Measurements from ENCODE around the gene CARMIL3.

The CARMIL3 gene

DNA sequence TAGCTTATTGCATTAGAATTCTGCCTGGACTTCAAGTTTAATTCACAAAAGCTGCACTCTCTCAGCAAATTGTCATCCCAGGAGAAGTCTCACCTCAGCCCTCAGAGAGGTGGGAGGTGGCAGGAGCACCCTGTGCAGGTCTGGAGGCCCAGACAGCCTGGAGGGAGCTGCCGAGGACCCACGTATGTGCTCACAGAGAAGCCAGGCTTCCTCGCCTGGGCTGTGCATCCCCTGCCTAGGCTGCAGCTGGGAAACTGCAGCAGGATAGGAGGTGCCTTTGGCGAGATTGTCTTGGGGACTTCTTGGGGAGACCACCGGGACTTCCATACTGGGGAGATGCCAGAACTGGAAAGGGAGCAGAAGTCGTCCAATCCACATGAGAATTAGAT is 28.3 kb downstream of the CARMIL3 start:
- no peak for DNase-seq

DNA sequence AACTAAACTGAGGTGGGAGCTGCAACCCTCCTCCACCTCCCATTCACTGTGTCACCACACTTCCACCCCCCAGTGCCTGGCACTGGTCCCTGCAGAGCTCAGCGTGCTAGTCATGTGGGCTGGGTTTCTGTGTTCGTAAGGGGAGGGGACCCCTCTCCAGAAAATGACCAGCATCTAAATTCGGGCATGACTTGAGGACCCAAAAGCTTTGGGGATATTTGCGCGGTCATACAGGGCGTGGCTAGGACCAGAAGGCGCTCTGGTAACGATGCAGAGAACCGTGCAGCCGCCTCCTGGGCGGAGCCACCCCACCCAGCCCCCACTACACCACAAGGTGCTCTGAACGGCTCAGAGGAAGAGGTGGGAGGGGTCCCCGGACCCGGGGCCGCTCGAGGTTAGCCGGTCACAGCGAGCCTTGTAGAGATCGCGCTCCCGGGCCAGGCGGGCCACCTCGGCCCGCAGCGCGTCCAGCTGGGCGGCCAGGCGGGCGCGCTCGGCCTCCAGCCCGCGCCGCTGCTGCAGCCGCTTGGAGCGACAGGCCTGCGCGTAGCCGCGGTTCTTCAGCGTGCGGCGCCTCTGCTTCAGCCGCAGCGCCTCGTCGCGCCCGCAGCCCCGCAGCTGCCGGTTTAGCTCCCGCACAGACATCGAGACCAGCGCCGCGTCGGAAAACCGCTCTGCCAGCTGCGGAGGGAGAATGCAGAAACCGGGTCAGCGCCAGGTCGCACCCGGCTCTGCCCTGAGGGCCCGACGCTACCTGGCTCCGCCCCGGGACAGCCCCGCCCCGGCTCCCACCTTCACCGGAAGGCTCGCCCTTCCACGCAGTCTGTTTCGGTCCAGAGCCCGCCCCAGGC is 29.3 kb downstream of the CARMIL3 start:
- no peak for DNase-seq

DNA sequence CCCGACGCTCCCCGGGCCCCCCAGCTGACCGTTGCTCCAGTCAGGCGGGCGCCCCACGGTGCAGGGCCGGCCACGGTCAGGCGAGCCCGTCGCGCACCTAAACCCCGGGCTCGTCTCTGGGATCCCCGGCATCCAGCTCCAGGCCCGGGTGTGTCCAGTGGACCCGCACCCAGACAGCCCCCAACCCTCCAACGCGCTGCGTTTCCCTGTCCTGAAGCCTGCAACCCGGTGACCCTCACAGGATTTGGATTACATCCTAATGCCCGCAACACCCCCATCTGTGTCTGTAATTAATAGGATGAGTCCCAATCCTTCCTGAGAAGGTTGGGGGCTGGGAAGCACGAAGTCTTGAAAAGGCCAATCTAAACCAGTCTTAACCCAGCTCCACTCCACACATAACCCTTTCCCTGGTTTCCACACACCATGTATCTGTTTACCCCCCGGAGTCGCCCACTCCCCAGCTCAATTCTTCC is 30.0 kb downstream of the CARMIL3 start:
- no peak for DNase-seq

DNA sequence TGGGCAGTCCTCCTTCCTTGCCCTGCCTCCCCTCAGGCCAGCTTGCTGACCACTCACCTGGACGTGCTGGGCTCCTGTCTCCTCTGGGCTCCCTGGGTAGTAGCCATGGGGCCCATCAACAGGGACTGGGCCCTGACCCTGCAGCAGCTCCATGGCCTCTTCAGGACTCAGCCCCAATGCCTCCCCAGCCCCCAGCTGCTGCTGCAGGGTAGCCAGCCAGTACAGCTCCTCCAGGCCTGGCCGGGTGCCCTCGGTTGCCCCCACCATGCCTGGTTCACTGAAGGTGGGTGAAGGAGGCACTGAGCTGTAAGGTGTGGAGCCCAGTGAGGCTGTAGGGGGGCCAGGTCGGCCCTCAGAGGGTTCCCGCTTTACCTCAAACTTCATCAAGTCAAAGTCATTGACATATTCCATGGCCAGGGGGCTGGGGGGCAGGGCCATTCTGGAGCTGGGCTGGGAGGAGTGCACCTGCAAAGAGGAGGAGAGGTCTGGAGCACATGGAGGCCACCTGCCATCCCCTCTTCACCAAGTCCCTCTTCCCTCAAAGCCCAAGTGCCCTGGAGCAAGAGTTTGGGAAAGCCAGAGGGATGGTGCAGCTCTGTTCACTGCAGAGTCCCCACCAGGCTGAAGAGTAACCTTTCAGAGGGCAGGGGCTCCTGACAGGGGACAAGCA is 30.7 kb downstream of the CARMIL3 start:
- DNase-seq = no peak

DNA sequence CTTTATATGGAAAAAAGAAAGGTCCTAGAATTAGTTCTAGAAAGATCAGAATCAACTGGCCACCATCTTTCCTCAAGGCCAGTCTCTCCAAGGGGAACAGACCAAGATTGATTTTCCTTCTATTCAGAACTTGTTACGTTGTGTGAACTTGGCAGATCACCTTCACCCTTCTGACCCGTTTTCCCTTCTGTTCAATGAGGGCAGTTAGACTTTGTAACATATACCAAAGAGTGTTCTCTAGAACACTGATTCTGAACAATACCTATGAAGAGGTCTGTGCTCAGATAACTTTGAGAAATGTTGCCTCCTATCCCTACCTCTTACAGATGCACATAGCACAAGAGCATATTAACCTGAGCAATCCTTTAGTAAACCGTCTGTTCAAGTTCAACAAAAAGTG is 31.7 kb downstream of the CARMIL3 start:
- no peak for DNase-seq

DNA sequence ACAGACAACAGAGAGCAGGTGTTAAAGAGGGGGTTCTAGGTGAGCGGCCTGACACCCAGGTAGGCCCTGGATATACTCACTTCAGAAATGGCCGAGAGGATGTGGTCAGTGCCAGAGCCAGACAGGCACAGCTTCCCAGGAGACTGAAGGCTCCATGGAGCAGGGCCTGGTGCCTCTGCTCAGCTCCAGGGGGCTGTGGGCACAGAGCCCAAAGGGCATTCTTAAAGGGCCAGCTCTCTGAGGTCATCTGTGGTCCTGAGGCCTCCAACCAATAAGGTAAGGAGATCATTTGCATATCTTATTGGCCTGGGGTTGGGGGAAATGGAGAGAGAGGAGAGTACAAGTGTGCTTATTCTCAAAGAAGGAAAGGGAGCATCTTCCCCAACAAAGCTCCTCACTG is 32.6 kb downstream of the CARMIL3 start:
- DNase-seq = no peak

DNA sequence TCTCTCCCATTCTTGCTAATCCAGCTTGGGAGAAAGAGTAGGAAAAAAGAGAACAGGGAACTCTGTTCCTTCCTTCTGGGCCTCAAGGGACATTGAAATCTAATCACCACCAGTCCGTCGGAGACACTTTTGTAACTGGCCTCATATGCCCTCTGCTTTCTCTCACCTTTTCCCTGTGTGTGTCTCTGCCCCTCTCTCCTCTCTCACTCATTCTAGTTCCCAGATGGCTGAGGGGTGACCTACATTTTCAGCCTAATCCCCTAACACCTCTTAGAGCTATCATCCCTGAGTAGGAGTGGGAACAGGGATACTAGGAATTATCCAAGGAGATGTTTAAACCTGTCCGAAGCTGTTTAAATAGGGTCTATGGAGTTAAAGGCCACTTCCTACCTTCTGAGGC is 33.4 kb downstream of the CARMIL3 start:
- no peak for DNase-seq

DNA sequence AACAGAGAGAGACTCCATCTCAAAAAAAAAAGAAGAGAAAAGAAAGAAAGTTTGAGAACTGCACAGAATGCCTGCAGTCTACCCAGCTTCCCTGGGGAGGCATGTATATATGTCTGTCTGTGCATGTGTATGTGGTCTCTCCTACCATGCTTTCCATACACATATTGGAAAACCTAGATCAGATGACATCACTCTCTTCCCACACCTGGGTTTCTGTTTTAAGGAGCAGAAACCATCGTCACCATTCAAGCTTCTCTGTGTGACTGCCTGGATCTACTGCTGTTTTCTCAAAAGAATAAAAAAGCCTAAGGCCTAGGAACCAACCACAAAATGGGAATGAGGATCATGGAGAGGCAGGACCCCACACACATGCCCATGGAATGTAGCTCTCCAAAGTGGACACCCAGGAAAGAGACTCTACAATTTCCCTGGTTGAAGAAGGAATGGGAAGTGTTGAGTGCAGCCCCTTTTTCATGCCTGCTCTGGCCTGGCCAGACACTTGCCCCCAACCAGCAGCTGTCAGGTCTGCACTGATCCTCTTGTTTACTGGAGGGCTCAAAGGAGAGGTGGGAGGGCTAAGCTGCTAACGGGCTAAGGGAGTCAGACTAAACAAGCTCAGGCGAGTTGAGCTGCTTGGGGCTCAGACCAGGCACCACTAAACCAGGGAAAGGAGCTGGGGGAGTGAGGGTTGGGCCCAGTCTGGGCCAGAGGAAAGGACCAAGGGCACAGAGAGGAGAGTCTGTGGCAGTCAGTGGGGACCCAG is 34.6 kb downstream of the CARMIL3 start:
- DNase-seq = no peak

DNA sequence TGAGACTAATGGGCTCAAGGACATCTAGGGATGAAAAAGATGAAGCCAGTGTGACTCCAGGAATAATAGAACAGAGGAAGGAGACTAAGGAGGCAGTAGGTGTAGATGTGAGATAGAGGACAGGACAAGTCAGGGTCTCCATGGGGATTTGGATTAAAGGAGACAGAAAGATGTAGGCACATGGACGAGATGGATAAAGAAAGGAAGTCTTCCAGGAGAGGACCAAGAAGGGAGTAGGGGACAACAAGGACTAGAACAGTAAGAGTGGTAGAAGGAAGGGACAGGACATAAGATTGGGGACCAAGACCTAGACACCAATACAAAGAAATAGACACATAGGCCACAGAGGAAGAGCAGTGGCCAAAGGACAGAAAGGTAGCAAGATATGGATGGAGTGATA is 35.2 kb downstream of the CARMIL3 start:
- DNase-seq = no peak

DNA sequence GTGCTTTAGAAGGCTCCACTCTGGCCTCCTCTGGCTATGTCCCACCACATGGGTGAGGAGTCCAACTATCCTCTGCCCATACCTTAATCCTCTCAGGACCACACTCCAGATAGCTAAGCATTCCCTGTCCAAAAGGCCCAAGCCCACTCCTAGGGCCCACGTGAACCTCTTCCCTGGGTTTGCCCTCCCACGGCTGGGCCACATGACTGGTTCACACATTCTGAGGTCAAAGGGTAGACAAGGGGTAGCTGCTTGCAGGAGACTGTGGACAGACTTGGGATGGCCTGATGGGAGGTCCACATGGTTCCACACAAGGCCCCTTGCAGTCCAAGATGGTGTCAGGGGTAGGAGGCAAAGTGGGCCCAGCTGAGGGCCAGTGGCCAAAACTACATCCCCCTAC is 36.3 kb downstream of the CARMIL3 start:
- DNase-seq = no peak

DNA sequence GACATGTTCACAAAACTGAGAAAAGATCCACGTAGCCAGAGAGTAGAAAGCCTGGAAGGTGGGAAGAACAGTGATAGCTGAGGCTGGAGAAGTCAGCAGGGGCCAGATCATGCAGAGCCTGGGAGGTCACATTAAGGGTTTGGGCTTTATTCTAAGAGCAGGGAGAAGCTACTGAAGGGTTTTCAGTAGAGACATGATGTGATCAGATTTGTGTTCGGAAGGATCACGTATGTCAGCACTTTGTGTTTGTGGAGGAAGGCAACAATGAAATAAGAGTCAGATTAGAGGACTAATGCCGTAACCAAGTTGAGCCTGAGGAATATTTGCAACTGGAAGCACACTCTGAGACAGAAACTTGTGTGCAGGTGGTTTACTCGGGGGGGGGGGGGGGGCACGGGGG is 38.1 kb downstream of the CARMIL3 start:
- DNase-seq = no peak

DNA sequence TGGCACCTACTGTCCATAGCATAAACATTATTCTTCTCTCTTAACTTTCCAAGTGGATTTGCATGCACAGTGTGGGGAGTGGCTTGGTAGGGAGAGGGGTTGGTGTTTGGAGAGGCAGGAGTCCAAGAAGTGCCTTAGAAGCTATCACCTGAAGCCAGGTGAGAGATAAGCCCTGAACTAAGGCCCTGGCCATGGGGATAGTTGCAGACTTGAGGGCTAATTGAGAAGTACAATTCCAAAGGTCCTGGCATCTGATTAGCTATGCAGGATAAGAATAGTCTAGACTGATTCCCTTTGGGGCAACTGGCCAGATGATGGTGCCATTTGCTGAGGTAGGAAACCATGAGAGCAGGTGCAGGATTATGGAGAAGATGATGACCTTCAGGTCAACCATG is 40.3 kb downstream of the CARMIL3 start:
- no peak for DNase-seq

DNA sequence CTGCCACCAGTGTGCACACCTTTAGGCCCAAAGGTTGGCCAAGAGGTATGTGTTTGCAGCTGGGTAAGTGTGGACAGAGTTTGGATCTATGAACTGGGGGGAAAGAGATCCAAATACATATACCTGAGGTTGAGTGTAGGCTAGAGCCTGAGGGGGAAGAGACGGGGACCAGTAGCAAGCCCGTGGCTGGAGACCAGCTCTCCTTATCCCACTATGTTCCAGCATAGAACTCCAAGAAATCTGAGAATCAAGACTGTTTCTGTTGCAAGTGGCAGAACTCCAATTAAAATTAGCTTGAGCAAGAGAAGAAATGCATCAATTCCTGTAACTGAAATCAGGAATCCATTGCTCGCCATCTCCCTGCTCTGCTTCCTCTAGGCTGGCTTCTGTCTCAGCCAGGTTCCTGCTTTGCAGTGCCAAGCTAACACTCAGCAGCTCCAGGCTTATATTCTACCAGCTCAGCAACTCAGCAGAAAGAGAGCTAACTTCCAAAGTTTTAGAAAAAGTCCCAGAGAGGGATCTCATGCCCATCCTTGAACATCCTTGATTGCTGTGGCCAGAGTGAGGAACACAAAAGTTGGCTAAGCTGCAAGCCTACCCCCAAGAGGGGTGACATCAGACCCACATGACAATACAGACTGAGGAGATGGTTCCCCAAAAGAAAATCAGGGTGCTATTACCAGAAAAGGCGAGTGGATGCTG is 40.8 kb downstream of the CARMIL3 start:
- no peak for DNase-seq

DNA sequence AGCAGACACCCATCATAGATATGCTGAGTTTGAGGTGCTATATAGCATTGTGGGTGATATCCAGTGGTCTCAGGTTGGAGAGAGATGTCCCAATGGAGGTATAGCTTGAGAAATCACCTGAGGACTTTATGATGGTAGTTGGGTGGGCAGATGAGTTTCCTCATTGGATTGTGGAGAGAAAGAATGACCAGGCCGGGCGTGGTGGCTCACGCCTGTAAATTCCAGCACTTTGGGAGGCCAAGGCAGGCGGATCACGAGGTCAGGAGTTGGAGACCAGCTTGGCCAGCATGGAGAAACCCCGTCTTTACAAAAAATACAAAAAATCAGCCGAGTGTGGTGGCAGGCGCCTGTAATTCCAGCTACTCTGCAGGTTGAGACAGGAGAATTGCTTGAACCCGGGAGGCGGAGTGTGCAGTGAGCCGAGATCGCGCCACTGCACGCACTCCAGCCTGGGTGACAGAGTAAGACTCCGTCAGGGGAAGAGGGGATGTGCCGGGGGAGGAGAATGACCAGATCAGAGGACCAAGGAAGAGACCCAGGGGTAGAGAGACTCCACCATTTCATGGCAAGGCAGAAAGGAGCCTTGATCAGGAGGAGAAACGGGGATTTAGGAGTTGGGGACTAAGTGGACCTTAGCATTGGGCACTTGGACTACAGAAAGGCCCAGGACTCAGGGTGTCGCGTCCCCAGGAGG is 41.5 kb downstream of the CARMIL3 start:
- no peak for DNase-seq

DNA sequence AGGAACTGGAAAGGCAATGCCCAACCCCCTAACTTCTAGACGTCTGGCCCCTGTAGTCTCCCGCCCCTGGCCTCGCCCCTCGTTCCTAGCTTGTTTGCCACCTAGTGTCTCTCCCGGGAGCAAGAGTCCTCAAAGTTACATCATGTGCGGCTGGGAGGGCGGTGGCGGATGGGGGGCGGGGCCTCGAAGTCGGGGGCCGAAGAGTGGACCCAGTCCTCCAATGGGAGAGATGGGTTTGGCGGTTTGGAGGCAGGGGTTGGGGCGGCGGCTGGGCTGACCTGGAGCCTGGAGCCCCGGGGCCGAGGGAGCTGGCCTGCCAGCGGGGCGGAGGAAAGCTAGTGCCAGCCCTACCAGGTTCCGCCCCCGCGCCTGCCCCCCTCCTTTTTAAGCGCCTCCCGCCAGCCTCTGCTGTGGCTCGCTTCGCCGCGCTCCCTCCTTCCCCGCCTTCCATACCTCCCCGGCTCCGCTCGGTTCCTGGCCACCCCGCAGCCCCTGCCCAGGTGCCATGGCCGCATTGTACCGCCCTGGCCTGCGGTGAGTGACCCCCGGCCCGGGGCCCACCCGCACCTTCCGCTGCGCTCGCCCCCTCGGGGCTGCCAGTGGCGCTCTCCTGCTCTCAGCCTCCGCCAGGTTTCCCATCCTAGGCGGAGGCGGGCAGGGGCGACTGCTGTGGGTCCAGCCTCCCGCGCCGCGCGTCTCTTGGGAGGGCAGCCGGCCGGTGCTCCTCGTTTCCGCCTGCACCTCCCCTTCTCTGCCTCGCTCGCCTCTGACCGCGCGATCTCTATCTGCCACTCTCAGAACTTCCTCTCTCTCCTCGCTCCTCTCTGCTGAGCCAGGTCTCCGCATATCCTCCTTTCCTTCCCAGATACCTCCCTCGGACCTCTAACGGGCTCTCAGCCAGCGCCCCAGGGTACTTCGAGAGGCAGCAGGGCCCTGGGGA is 42.4 kb downstream of the CARMIL3 start, which contains the start of gene PCK2:
Gene PCK2, plus strand, starts transcription at position 411 of the 940 bp plus-strand sequence. Its CDS starts 95 bp downstream, at position 506.
- DNase-seq = peak; percentile 79

DNA sequence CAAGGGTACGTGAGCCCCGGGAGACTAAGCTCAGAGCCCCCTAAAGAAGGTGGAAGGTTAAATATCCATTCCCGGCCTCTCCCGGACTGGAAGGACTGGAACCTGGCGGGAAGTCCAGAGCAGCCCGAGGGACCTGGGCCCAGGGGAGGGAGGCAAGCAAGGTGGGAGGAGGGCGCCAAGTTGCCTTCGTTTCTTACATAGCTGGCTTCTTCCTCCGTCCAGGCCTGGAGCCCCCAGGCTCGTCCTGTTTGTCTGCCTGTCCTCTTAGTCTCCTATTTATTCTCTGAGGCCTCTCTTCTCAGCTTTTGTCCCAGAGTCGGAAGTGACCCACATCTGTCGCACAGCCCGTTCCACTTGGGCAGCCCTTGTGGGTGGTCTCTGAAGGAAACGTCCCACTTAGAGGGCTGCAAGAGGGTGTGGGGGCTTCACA is 43.0 kb downstream of the CARMIL3 start:
- no peak for DNase-seq

DNA sequence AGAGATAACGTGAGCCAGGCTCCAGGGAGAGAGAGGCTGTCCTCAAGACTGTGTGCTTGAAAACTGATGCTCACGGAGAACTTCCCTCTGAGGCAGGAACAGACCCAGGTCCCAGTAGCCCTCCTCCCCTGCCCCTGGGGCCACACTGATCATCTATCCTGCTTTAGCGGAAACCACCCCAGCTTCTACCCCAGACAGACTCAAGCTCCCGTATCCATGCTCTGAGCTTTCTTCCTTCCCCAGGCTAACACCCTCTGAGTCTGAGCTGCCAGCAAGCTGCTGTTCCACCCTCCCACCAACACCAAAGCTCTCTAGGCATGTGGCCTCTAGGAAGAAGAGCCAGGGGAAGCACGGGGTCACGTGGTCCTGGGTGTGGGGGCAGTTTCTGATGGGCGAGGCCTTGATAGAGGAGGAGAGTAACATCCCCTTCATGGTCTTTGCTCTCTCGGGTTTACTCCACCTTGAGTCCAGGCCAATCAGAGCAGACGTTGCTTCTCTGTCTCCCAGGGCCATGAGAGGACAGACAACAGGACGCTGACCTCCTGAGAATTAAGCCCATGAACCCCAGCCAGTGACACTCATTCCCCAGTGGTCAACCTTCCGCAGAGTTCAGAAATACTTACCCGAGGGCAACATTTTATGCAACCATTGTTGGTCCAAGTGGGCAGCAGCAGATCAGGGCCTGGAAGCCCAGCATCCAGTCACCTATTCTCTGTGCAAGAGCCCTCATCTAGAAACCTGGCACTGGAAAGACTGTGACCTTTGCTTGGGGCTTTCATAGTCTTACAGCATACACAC is 43.7 kb downstream of the CARMIL3 start:
- DNase-seq = no peak

DNA sequence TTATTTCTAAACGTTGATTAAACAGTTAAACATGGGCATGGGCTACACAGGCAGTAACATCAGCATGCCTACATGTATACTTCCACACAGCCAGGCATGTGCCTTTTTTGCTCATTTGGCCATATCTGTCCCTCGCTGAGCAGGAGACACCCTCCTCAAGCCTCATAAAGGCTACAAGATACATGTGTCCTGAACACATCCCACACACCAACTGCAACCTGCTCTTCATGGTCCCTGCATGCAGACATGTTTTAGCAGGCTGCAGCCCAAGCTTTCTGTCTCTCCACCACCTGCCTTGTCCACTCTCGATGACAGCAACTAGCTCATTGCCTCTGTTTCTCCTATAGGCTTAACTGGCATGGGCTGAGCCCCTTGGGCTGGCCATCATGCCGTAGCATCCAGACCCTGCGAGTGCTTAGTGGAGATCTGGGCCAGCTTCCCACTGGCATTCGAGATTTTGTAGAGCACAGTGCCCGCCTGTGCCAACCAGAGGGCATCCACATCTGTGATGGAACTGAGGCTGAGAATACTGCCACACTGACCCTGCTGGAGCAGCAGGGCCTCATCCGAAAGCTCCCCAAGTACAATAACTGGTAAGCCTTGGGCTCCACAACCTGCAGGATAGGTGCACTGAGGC is 44.9 kb downstream of the CARMIL3 start:
- no peak for DNase-seq

DNA sequence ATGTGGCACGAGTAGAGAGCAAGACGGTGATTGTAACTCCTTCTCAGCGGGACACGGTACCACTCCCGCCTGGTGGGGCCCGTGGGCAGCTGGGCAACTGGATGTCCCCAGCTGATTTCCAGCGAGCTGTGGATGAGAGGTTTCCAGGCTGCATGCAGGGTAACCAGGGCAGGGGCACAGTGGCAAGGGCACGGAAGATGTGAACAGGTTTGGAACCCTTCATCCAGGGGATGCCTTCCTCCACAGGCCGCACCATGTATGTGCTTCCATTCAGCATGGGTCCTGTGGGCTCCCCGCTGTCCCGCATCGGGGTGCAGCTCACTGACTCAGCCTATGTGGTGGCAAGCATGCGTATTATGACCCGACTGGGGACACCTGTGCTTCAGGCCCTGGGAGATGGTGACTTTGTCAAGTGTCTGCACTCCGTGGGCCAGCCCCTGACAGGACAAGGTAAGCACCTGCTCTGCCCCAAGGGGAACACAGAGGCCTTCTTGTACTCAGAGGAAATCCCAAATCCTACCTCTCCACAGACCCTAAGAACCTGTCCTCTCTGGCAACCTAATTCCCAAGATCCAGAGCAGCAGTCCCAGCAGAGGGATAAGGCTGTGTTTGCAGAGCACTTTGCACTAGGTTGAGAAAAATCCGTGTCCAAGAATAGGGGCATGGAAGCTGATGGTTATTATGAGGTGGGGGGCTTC is 46.6 kb downstream of the CARMIL3 start:
- DNase-seq = no peak
